Lung (tissue), 12 donors: ENCODE results near the gene CDKAL1. TPM values are rescaled to one million over a fixed set of nuclear protein-coding genes. Genes with fewer than 3 reads are reported as not detected.
A peak's percentile ranks its signal among the peaks of the same experiment; 100 is the strongest.

Experiments used
- ATAC-seq: fragments of 200-7000 bp; cut with Tn5 transposase; one replicate; pipeline ENCODE4 v1.9.1; 2020; ENCODE audit warnings: moderate number of reproducible peaks; ENCODE audit not compliant: insufficient read depth, low FRiP score
- DNase-seq, 3 donors: peaks; one replicate each; pipeline ENCODE4 v3.0.0-alpha.2; 2013 to 2017
- H3K27ac ChIP-seq, 2 donors: one replicate each; pipeline ENCODE4 v1.5.1; 2013; ENCODE audit warnings: mild to moderate bottlenecking in 2 of 2, moderate library complexity in 2 of 2, control low read depth in 1 of 2, inconsistent platforms in 1 of 2, low read depth in 1 of 2, low read length in 1 of 2
- H3K27me3 ChIP-seq, 3 donors: one replicate each; pipeline ENCODE4 v1.5.1; 2013; ENCODE audit warnings: low read length in 2 of 3; ENCODE audit not compliant: control insufficient read depth in 3 of 3, insufficient read depth in 3 of 3
- H3K36me3 ChIP-seq, 4 donors: one replicate each; pipeline ENCODE4 v1.5.1; 2013; ENCODE audit warnings: low read length in 4 of 4, mild to moderate bottlenecking in 1 of 4, moderate library complexity in 1 of 4; ENCODE audit not compliant: control insufficient read depth in 4 of 4, insufficient read depth in 4 of 4
- H3K4me1 ChIP-seq, 5 donors: one replicate each; pipeline ENCODE4 v1.5.1; 2013; ENCODE audit warnings: low read length in 5 of 5, mild to moderate bottlenecking in 2 of 5, moderate library complexity in 1 of 5; ENCODE audit not compliant: control insufficient read depth in 5 of 5, insufficient read depth in 5 of 5
- H3K4me3 ChIP-seq: one replicate; pipeline ENCODE4 v1.5.1; 2013; ENCODE audit warnings: mild to moderate bottlenecking, control low read depth, moderate library complexity
- H3K9ac ChIP-seq, 2 donors: one replicate each; pipeline ENCODE4 v1.5.1; 2013; ENCODE audit warnings: low read length in 2 of 2, control low read depth in 1 of 2; ENCODE audit not compliant: insufficient read depth in 1 of 2
- H3K9me3 ChIP-seq, 4 donors: one replicate each; pipeline ENCODE4 v1.5.1; 2013; ENCODE audit warnings: low read length in 3 of 4, mild to moderate bottlenecking in 1 of 4, moderate library complexity in 1 of 4; ENCODE audit not compliant: control insufficient read depth in 4 of 4, insufficient read depth in 3 of 4
- CTCF ChIP-seq: IDR thresholded peaks from 2 replicates; pipeline ENCODE4 v1.5.1; 2012; ENCODE audit warnings: mild to moderate bottlenecking; ENCODE audit errors: control extremely low read depth, extremely low read depth
- WGBS, 2 donors: extraction: QIAGEN DNeasy Blood & Tissue Kit; methylation state at CpG; one replicate each; pipeline ENCODE4 v1.1.7; 2013; 5-methylcytosine and 5-hydroxymethylcytosine counted together
- polyA plus RNA-seq, 2 donors: library from polyadenylated mRNA; stranded (reverse); fragments of 200-250 nt; gene quantifications; one replicate each; pipeline ENCODE4 v1.2.1, GENCODE V29; 2013
- total RNA-seq, 2 donors: library from RNA; depleted of rRNA in 1 of 2; stranded (reverse); fragments of >200 nt in 1 of 2; gene quantifications; one replicate each; pipeline ENCODE4 v1.2.1, GENCODE V29; 2014 to 2021
- donor health status: control.
- donor health status: control.
- donor health status: Bipolar disorder and iron deficiency.
- donor health status: healthy.
- donor health status: DM: yes; HTN: yes; CAD: no.

Gene CDKAL1
- total and polyA plus RNA-seq, 4 donors = 4.0 to 39.0 (median 10.0) TPM

- no peak for TF ChIP-seq CTCF
- Histone ChIP-seq H3K36me3 (no peaks in the 10 kb centered on the region), H3K27ac (no peak overlapping the region), H3K9me3 (no peaks in the 10 kb centered on the region), H3K27me3 (no peaks in the 10 kb centered on the region), H3K4me1 (peaks cover 0 to 31% (median 0%) of the 10 kb centered on the region in 5 donors), H3K9ac (no peak overlapping the region), H3K4me3 (no peak overlapping the region)
- ATAC-seq (no peak), DNase-seq (no peak)
These were observed 37.0 kb downstream of the CDKAL1 start for GRCh38 chr6:20571261-20571660.

GRCh38 chr6:20572288-20572687 is 38.0 kb downstream of the CDKAL1 start:
- no peaks in the 10 kb centered on the region for H3K9me3 ChIP-seq
- peaks cover 0 to 31% (median 0%) of the 10 kb centered on the region in 5 donors for H3K4me1 ChIP-seq
- H3K4me3 ChIP-seq = no peak overlapping the region
- TF ChIP-seq CTCF = no peak
- H3K27me3 ChIP-seq = no peaks in the 10 kb centered on the region
- H3K27ac ChIP-seq = no peak overlapping the region
- ATAC-seq (no peak), DNase-seq (no peak)
- no peak overlapping the region for H3K9ac ChIP-seq
- 52 to 63% methylated on average over 2 of the region's 2 CpGs for WGBS, 2 donors
- peaks cover 0 to 3% (median under 1%) of the 10 kb centered on the region in 4 donors for H3K36me3 ChIP-seq

- H3K27me3 ChIP-seq = no peaks in the 10 kb centered on the region
- peaks cover 0 to 3% (median 2%) of the 10 kb centered on the region in 4 donors for H3K36me3 ChIP-seq
- ATAC-seq = no peak
- no peak overlapping the region for H3K9ac ChIP-seq
- WGBS, 2 donors = 58 to 70% methylated on average over 1 of the region's 1 CpG
- peaks cover 0 to 31% (median 0%) of the 10 kb centered on the region in 5 donors for H3K4me1 ChIP-seq
- peak in 2 of 3 donors; percentile 52 to 72 for DNase-seq
- no peak for TF ChIP-seq CTCF
- no peaks in the 10 kb centered on the region for H3K9me3 ChIP-seq
- H3K4me3 ChIP-seq = no peak overlapping the region
- no peak overlapping the region for H3K27ac ChIP-seq
These were observed 38.7 kb downstream of the CDKAL1 start for GRCh38 chr6:20572940-20573339.

GRCh38 chr6:20574355-20574754 is 40.1 kb downstream of the CDKAL1 start:
- no peak overlapping the region for H3K9ac ChIP-seq
- ATAC-seq = no peak
- H3K36me3 ChIP-seq = peaks cover 0 to 3% (median 2%) of the 10 kb centered on the region in 4 donors
- no peak for DNase-seq
- H3K27me3 ChIP-seq = no peaks in the 10 kb centered on the region
- no peak overlapping the region for H3K4me3 ChIP-seq
- no peak overlapping the region for H3K27ac ChIP-seq
- H3K9me3 ChIP-seq = no peaks in the 10 kb centered on the region
- H3K4me1 ChIP-seq = peaks cover 0 to 31% (median 0%) of the 10 kb centered on the region in 5 donors
- no peak for TF ChIP-seq CTCF
